A549 (cell line): Measurements from ENCODE around the gene QRICH1. TPM values are rescaled to one million over a fixed set of nuclear protein-coding genes. Genes with fewer than 3 reads are reported as not detected.

Source experiments
- ATAC-seq, 2 experiments: fragments of 200-7000 bp in 1 of 2; fragments of >200 bp in 1 of 2; cut with Nextera tagmentation in 1 of 2; cut with Tn5 transposase in 1 of 2; 3 replicates each; pipeline versions ENCODE4 v1.8.0 to v1.9.1; 2018 to 2020; ENCODE audit warnings: mild to moderate bottlenecking in 1 of 2, moderate library complexity in 1 of 2
- CTCF ChIA-PET: fragments of 300-600 bp; sonication (Branson Sonifier 250); formaldehyde crosslinking; extraction: SDS; loops from one replicate; lab custom pipeline; 2021; ENCODE audit warnings: antibody characterized with exemption, inconsistent platforms; lab: Yijun Ruan, JAX
- POLR2A ChIA-PET: fragments of 350-600 bp; formaldehyde crosslinking; extraction: SDS; loops from one replicate; lab custom pipeline; 2021; ENCODE audit warnings: antibody characterized with exemption, inconsistent platforms; lab: Yijun Ruan, JAX
- DNase-seq, 2 experiments: peaks; one replicate each; pipeline versions ENCODE4 v3.0.0 to v3.0.0-alpha.2; 2011 to 2016; ENCODE audit warnings: low read depth in 1 of 2, low spot score in 1 of 2
- FAIRE-seq: peaks from 2 replicates; lab custom pipeline; 2011; peaks lifted over from hg19 to GRCh38; lab: Jason Lieb, UNC
- H3K27ac ChIP-seq, 2 experiments: fragments of >200 bp; sonication (Bioruptor Twin); formaldehyde crosslinking; 3 replicates each; pipeline ENCODE4 v1.5.1; 2016 to 2017
- H3K4me1 ChIP-seq: fragments of >200 bp; sonication (Bioruptor Twin); formaldehyde crosslinking; 3 replicates; pipeline ENCODE4 v1.6.1; 2016
- H3K4me2 ChIP-seq: fragments of >200 bp; sonication (Bioruptor Twin); formaldehyde crosslinking; 3 replicates; pipeline ENCODE4 v1.6.1; 2016
- H3K4me3 ChIP-seq: fragments of >200 bp; sonication (Bioruptor Twin); formaldehyde crosslinking; 3 replicates; pipeline ENCODE4 v1.5.1; 2016
- H3K9me3 ChIP-seq: fragments of >200 bp; sonication (Bioruptor Twin); formaldehyde crosslinking; 3 replicates; pipeline ENCODE4 v1.6.1; 2016
- BCL3 ChIP-seq: fragments of >200 bp; sonication (Bioruptor Twin); formaldehyde crosslinking; IDR thresholded peaks from 3 replicates; pipeline ENCODE4 v1.6.1; 2016
- CBX2 ChIP-seq: fragments of 200-600 bp; sonication (generic); IDR thresholded peaks from 2 replicates; pipeline ENCODE4 v1.6.1; 2016; ENCODE audit warnings: low read depth, mild to moderate bottlenecking, borderline replicate concordance
- CHD4 ChIP-seq: fragments of 200-600 bp; sonication (generic); IDR thresholded peaks from 2 replicates; pipeline ENCODE4 v1.6.1; 2016; ENCODE audit warnings: antibody characterized with exemption, mild to moderate bottlenecking, borderline replicate concordance
- EHMT2 ChIP-seq: fragments of 200-600 bp; sonication (generic); IDR thresholded peaks from 2 replicates; pipeline ENCODE4 v1.6.1; 2016; ENCODE audit warnings: antibody characterized with exemption, low read depth, mild to moderate bottlenecking, moderate library complexity
- EP300 ChIP-seq, 2 experiments: fragments of >200 bp; sonication (Bioruptor Twin); formaldehyde crosslinking; IDR thresholded peaks; 2 replicates in 1 of 2; 3 replicates in 1 of 2; pipeline ENCODE4 v1.6.1; 2016 to 2017
- FOSB ChIP-seq: fragments of 250-450 bp; sonication (Bioruptor Pico); IDR thresholded peaks from 2 replicates; pipeline ENCODE4 v1.5.0; 2020; ENCODE audit warnings: mild to moderate bottlenecking, moderate library complexity
- FOSL2 ChIP-seq, 2 experiments: fragments of 450-650 bp in 1 of 2; fragments of >200 bp in 1 of 2; sonication (Bioruptor Twin) in 1 of 2; formaldehyde crosslinking; IDR thresholded peaks; 2 replicates each; pipeline versions ENCODE4 v1.5.0 to v1.6.1; 2016 to 2020; ENCODE audit warnings: mild to moderate bottlenecking in 1 of 2, moderate library complexity in 1 of 2
- HDAC2 ChIP-seq: fragments of 200-600 bp; sonication (generic); IDR thresholded peaks from 2 replicates; pipeline ENCODE4 v1.6.1; 2016
- HES2 ChIP-seq: fragments of >200 bp; sonication (Bioruptor Twin); formaldehyde crosslinking; IDR thresholded peaks from 2 replicates; pipeline ENCODE4 v1.6.1; 2016
- HEYL ChIP-seq: fragments of 250-450 bp; sonication (Bioruptor Pico); IDR thresholded peaks from 2 replicates; pipeline ENCODE4 v1.8.0; 2021; ENCODE audit warnings: mild to moderate bottlenecking, moderate library complexity
- JUN ChIP-seq, 2 experiments: fragments of >200 bp; sonication (Bioruptor Twin); formaldehyde crosslinking; IDR thresholded peaks; 2 replicates in 1 of 2; 3 replicates in 1 of 2; pipeline ENCODE4 v1.6.1; 2016 to 2017
- JUNB ChIP-seq: fragments of >200 bp; sonication (Bioruptor Twin); formaldehyde crosslinking; IDR thresholded peaks from 2 replicates; pipeline ENCODE4 v1.6.1; 2016
- KDM5A ChIP-seq: fragments of 200-600 bp; sonication (generic); IDR thresholded peaks from 2 replicates; pipeline ENCODE4 v1.6.1; 2016; ENCODE audit warnings: antibody characterized with exemption, mild to moderate bottlenecking
- MYC ChIP-seq: IDR thresholded peaks from 2 replicates; pipeline ENCODE4 v1.6.1; 2012; ENCODE audit warnings: mild to moderate bottlenecking, inconsistent platforms, low read length, improper control_type of control experiment, borderline replicate concordance
- NFE2L2 ChIP-seq: fragments of 150-350 bp; conservative IDR thresholded peaks from 2 replicates; pipeline ENCODE4 v1.6.1; 2014; ENCODE audit warnings: low read length
- PHF8 ChIP-seq: fragments of 200-600 bp; sonication (generic); IDR thresholded peaks from 2 replicates; pipeline ENCODE4 v1.6.1; 2016; ENCODE audit warnings: low read depth, mild to moderate bottlenecking, antibody characterized with exemption, moderate library complexity, borderline replicate concordance
- POLR2AphosphoS2 ChIP-seq: conservative IDR thresholded peaks from 2 replicates; pipeline ENCODE4 v1.6.1; 2012; ENCODE audit warnings: low read length, improper control_type of control experiment, inconsistent platforms
- RCOR1 ChIP-seq: fragments of 150-350 bp; IDR thresholded peaks from 2 replicates; pipeline ENCODE4 v1.6.1; 2014; ENCODE audit warnings: antibody characterized with exemption, low read length, low read depth
- SMC3 ChIP-seq: fragments of >200 bp; sonication (Bioruptor Twin); formaldehyde crosslinking; IDR thresholded peaks from 3 replicates; pipeline ENCODE4 v1.6.1; 2018; ENCODE audit warnings: inconsistent platforms
- SREBF2 ChIP-seq: fragments of 450-650 bp; IDR thresholded peaks from 2 replicates; pipeline ENCODE4 v1.6.1; 2014; ENCODE audit warnings: mild to moderate bottlenecking, moderate library complexity
- TFCP2L1 ChIP-seq: fragments of 250-450 bp; sonication (Bioruptor Pico); IDR thresholded peaks from 2 replicates; pipeline ENCODE4 v1.5.0; 2021; ENCODE audit warnings: mild to moderate bottlenecking
- ZSCAN20 ChIP-seq: fragments of 250-450 bp; sonication (Bioruptor Pico); IDR thresholded peaks from 2 replicates; pipeline ENCODE4 v1.8.0; 2022; ENCODE audit warnings: mild to moderate bottlenecking, moderate library complexity
- WGBS: methylation state at CpG from one replicate; pipeline ENCODE4 v1.1.6; 2017; ENCODE audit errors: missing lambda C conversion rate; 5-methylcytosine and 5-hydroxymethylcytosine counted together
- polyA plus RNA-seq, 4 experiments: library from polyadenylated mRNA; depleted of rRNA in 3 of 4; stranded (reverse); fragments of >200 nt; fragmentation: RNase III in 1 of 4; extraction: RNeasy Plus Mini Kit Qiagen cat#74134 plus additional on column Dnase treatment in 1 of 4; gene quantifications; 2 replicates in 3 of 4; 3 replicates in 1 of 4; pipeline ENCODE4 v1.2.3, GENCODE V29; 2011 to 2017
- TF ChIP-seq, protein P1 (sequence below): fragments of 150-350 bp; IDR thresholded peaks from 2 replicates; pipeline ENCODE4 v1.6.1; 2014; ENCODE audit warnings: low read depth, mild to moderate bottlenecking, low read length
- TF ChIP-seq, protein P2 (sequence below): IDR thresholded peaks from 2 replicates; pipeline ENCODE4 v1.6.1; 2012; ENCODE audit warnings: low read depth, borderline replicate concordance
- TF ChIP-seq, protein P3 (sequence below): IDR thresholded peaks from 2 replicates; pipeline ENCODE4 v1.6.1; 2012

Gene QRICH1
- polyA plus RNA-seq, 2 of the 4 experiments (the other 2 are of a cell fraction) = 47.9 to 53.8 TPM

GRCh38 chr3:49079270-49079669 is 14.6 kb downstream of the QRICH1 start:
- DNase-seq (no peak), FAIRE-seq (no peak), ATAC-seq (no peak)
- TF ChIP-seq EHMT2 = no peak
- no peak for TF ChIP-seq CBX2
- TF ChIP-seq SMC3 = no peak
- TF ChIP-seq FOSB (CRISPR knock-in tag) = no peak
- no peak for TF ChIP-seq HES2
- TF ChIP-seq JUN (IDR thresholded peaks at IDR 0.05) = no peak
- no peak for TF ChIP-seq HDAC2
- no peak for TF ChIP-seq HEYL (CRISPR knock-in tag)
- TF ChIP-seq FOSL2 (IDR thresholded peaks at IDR 0.05) = no peak
- no peak for TF ChIP-seq FOSL2 (CRISPR knock-in tag; IDR thresholded peaks at IDR 0.05)
- TF ChIP-seq MYC = no peak
- TF ChIP-seq RCOR1 = no peak
- TF ChIP-seq, protein P1, sequence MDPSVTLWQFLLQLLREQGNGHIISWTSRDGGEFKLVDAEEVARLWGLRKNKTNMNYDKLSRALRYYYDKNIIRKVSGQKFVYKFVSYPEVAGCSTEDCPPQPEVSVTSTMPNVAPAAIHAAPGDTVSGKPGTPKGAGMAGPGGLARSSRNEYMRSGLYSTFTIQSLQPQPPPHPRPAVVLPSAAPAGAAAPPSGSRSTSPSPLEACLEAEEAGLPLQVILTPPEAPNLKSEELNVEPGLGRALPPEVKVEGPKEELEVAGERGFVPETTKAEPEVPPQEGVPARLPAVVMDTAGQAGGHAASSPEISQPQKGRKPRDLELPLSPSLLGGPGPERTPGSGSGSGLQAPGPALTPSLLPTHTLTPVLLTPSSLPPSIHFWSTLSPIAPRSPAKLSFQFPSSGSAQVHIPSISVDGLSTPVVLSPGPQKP = no peak
- no peak for TF ChIP-seq POLR2AphosphoS2
- TF ChIP-seq KDM5A = no peak
- Histone ChIP-seq H3K27ac (no peak overlapping the region), H3K9me3 (no peaks in the 10 kb centered on the region), H3K4me2 (no peak overlapping the region), H3K4me1 (no peaks in the 10 kb centered on the region), H3K4me3 (no peak overlapping the region)
- 98% methylated on average over 2 of the region's 2 CpGs for WGBS
- POLR2A ChIA-PET = no interaction called here
- CTCF ChIA-PET = interaction anchor here (0.7 kb wide), 1 partner anchor 119 kb away, joined by 3 read pairs; no protein-coding TSS in a partner anchor

GRCh38 chr3:49076646-49077045 is 17.2 kb downstream of the QRICH1 start:
- CTCF ChIA-PET = no interaction called here
- TF ChIP-seq NFE2L2 (no peak), POLR2AphosphoS2 (no peak), JUNB (no peak)
- TF ChIP-seq, protein P2, sequence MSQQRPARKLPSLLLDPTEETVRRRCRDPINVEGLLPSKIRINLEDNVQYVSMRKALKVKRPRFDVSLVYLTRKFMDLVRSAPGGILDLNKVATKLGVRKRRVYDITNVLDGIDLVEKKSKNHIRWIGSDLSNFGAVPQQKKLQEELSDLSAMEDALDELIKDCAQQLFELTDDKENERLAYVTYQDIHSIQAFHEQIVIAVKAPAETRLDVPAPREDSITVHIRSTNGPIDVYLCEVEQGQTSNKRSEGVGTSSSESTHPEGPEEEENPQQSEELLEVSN = no peak
- TF ChIP-seq, all 56 proteins: peak for 0
- Histone ChIP-seq H3K27ac (no peak overlapping the region), H3K9me3 (no peaks in the 10 kb centered on the region), H3K4me1 (no peaks in the 10 kb centered on the region), H3K4me3 (no peak overlapping the region), H3K4me2 (no peak overlapping the region)
- ATAC-seq = peak in 1 of 2 experiments; percentile 38; a peak in 1 of 6 replicates
- POLR2A ChIA-PET = no interaction called here
- no peak for FAIRE-seq
- 96% methylated on average over 4 of the region's 4 CpGs for WGBS
- no peak for DNase-seq

DNA sequence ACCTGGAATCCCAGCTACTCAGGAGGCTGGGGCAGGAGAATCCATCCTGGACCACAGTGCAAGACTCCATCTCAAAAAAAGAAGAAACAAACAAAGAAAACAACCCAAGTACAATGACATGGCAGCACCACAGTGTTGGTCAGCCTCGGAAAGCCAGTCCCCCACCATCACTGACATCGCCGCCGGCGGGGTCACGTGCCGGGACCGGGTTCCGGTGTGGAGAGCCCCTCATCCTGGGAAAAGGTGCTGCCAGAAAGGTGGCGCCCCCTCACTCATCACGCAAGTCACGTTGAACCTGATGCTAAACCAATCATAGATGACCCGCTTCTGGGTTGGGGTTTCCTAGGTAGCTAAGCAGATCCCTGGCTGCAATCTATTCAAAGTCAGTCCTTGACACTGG is 17.8 kb downstream of the QRICH1 start:
- DNase-seq = no peak
- ATAC-seq = no peak
- POLR2A ChIA-PET = no interaction called here
- FAIRE-seq = no peak
- H3K4me2 ChIP-seq = no peak overlapping the region
- no peak overlapping the region for H3K4me3 ChIP-seq
- WGBS = 95% methylated on average over 13 of the region's 13 CpGs
- no peak for TF ChIP-seq RCOR1
- TF ChIP-seq, protein P3, sequence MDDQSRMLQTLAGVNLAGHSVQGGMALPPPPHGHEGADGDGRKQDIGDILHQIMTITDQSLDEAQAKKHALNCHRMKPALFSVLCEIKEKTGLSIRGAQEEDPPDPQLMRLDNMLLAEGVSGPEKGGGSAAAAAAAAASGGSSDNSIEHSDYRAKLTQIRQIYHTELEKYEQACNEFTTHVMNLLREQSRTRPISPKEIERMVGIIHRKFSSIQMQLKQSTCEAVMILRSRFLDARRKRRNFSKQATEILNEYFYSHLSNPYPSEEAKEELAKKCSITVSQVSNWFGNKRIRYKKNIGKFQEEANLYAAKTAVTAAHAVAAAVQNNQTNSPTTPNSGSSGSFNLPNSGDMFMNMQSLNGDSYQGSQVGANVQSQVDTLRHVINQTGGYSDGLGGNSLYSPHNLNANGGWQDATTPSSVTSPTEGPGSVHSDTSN = no peak
- TF ChIP-seq TFCP2L1 (CRISPR knock-in tag) = no peak
- no peak for TF ChIP-seq PHF8
- TF ChIP-seq CHD4 = no peak
- no peak for TF ChIP-seq NFE2L2
- TF ChIP-seq EP300 (IDR thresholded peaks at IDR 0.05) = no peak
- no peak for TF ChIP-seq ZSCAN20 (CRISPR knock-in tag)
- TF ChIP-seq SREBF2 = no peak
- no peak for TF ChIP-seq CBX2
- no peak for TF ChIP-seq BCL3
- H3K27ac ChIP-seq = no peak overlapping the region
- no peaks in the 10 kb centered on the region for H3K9me3 ChIP-seq
- CTCF ChIA-PET = no interaction called here
- H3K4me1 ChIP-seq = no peaks in the 10 kb centered on the region
